Activated T-cell treated with anti-CD3 and anti-CD28 coated beads, Interleukin-2, amount 50 U/mL, for 48 hours (primary cell): ENCODE data around the gene SORCS2.
A peak's percentile ranks its signal among the peaks of the same experiment; 100 is the strongest.

Experiments used
- DNase-seq, 2 experiments: peaks; one replicate each; pipeline ENCODE4 v3.0.0-alpha.2; 2020

The SORCS2 gene

DNA sequence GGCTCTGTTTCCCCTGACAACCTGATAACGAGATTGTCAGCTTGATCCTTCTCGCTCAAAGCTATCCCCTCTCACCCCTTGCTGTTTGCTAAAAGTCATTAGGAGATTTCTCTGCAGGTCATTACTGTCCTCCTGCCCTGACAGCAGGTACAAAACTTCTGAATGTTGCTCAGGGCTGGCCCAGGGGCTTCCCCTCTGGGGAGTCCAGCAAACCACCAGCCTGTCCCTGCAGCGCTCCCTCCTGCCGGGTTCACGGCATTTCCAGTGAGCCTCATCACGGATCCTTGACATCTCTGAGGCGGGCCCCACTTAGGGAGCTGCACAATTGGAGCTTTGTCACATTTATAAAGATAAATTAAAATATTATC is 5.2 kb upstream of the SORCS2 start:
- no peak for DNase-seq

DNA sequence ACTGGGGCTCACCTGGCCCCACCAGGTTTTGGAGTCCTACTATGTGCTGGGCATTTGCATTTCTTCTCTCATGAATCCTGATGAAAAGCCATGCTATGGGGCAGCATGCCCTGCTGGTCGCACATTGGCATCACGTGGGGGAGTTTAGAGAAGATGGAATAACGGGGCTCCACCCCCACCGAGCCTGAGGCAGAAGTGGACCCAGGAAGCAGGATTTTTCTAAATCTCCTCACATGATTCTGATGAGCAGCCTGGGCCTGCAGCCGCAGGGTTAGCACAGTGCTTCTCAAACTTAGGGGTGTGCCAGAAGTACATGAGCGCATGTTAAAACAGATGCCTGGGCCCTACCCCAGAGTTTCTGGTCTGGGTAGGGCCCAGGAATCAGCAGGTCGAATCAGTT is 4.6 kb upstream of the SORCS2 start:
- no peak for DNase-seq

DNA sequence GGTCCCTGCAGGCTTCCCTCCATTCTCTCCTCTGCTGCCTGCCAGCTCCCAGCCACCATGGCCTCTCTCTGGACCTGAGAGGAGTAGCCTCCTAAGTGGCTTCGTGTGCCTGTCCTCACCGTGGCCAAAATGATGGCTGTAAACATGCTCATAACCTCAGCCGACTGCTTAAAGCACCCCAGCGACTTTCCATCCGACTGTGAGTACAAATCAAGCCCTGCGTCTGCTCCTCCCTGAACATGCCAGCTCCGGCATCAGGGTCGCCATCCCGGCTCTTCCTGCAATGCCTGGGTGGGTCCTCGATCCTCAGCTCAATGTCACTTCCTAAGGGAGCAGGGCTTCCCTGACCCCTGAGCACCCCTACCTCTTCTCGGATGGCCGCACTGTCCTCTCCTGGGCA is 3.3 kb upstream of the SORCS2 start:
- no peak for DNase-seq

DNA sequence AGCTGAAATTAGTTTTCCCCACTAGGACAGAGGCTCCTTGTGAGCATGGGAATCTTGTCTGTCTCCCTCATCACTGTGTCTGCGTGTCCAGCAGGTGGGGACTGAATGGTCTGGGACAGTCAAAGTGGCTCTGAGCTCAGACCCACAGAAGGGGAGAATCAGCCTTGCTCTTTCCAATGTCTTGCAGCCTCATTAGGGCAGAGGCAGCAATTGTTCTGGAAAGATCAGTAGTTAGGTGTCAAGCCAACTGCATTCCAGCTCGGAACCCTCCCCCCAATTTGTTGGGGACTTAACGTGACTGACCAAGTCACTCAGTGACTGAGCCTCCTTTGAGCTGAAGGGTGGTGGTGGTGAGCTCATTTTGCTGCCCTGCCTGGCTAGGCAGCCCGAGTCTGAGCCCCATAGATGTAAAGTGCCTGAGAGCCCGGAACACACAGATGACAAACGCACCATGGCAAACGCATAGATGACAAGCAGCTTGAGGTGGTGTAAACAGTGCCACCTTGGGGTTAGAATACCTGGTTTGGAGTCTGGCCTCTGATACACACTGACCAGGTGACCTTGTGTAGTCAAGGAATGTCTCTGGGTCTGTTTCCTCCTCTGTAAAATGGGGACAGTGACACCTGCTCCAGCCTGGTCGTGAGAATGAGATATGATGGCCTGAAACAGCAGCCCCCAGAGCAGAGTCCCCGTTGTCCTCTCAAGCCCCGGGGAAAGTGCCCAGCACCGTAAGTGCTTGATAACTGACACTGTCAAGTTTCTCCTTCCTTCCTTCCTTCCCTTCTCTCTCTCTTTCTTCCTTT is 2.7 kb upstream of the SORCS2 start:
- no peak for DNase-seq

DNA sequence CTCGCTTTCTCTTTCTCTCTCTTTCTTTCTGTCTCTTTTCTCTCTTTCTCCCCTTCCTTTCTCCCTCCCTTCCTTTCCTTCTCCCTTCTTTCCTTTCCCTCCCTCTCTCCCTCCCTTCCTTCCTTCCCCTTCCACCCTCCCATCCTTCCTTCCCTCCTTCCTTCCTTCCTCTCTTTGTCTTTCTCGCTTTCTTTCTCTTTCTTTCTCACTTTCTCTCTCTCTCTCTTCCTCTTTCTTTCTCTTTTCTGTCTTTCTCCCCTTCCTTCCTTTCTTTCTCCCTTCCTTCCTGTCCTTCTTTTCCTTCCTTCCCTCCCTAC is 2.1 kb upstream of the SORCS2 start:
- DNase-seq = no peak

DNA sequence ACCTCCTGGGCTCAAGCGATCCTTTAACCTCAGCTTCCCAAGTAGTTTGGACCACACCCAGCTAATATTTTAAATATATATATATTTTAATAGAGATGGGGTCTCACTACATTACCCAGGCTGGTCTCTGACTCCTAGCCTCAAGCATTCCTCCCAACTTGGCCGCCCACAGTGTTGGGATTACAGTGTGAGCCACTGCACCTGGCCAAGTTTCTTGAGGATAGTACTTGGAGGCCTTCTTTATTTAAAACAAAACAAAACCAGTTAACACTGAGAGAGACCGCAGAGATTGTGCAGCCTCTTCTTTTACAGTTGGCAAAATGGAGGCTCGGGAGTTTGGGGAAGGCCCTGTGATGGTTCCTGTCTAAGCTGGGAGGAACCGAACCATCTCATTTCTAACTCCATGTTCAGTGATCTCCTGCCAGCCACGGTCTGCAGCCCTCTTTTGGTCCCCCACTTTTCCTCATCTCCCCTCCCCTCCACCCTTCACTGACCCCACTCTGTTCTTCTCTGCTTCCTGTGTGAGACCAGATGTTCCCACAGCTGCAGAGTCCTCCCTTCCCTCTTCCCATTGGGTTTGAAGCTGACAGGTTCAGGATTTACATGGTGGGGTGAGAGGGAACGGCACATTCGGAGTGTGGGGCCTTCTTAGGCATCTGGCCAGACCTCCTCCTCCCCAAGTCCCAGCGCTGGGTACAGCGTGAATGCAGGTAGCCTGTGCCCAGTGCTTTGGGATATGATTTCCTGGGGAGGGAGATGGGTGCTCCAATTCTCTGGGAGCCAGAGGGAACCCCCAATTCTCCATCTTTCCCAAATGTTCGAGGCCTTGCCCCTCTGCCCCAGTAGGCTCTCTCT is 1.4 kb upstream of the SORCS2 start:
- DNase-seq = no peak

DNA sequence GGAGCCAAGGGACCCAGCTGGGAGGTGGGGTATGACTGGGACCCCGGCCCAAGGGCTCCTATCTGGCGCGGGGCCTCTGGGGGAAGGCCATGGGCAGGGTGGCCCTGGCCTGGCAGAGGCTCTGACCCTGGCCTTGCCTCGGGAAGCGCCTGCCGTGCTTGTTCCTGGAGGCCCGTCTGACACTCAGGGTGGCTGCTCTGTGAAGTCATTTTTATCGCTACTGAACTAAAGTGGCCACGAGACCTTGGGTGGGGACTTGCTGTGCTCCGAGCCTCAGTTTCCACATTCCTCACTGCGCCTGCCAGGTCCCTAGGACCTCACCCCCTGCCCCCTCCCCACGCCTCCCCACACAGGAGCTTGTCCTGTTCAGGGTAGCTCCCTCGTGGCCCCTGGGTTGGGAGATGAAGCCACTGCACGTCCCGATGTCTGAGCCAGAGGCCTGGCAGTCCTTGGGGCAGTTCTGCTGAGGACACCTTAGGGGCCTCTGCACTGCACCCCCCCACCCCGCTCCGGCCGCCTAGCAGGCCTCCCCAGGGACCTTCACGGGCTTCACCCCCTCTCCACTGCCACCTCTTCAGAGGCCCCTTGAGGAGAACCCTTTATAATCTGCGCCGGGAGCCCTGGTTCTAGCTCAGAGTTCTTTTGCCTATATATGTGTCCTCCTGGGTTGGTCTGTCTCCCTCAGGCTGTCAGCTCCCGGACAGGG is 639 bp upstream of the SORCS2 start:
- no peak for DNase-seq

DNA sequence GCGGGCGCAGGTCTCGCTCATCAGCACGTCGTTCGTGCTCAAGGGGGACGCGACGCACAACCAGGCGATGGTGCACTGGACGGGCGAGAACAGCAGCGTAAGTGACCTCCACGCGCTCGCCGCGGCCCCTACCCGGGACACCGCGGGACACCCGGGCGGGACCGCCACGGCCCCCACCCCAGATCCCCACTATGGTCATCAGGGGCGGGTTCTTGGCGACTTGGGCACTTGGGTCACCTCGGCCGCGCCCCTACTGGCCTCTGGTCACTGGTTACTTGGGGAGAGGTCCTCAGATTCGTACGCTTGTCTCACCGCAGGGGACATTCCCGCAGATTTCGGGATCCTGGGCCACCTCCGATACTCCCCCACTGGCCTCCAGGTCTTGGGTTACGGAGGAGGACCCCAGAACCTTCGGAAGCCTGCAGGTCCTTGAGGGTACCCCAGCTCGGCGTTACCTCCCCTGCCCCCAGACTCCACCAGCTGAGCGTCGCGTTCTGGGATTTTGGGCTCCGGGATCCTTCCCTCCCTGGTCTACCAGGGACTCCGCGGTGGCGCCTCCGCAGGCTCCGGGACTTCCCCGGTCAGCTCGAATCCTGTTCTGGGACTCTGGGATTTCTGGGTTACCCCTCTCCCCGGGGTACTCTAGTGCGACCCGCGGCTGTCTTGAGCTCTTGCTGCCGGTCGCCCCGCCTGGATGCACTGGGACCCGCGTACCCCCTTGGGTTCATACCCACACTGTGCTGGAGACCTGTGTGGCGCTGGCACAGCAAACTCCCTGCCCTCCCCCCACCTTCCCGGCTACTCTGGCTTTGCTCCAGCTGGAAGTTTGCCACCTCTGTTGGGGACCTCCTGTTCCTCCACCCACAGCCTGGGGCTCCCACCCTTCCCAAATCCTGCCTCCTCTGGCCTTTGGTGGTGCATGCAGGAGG is 956 bp downstream of the SORCS2 start:
- DNase-seq = no peak

DNA sequence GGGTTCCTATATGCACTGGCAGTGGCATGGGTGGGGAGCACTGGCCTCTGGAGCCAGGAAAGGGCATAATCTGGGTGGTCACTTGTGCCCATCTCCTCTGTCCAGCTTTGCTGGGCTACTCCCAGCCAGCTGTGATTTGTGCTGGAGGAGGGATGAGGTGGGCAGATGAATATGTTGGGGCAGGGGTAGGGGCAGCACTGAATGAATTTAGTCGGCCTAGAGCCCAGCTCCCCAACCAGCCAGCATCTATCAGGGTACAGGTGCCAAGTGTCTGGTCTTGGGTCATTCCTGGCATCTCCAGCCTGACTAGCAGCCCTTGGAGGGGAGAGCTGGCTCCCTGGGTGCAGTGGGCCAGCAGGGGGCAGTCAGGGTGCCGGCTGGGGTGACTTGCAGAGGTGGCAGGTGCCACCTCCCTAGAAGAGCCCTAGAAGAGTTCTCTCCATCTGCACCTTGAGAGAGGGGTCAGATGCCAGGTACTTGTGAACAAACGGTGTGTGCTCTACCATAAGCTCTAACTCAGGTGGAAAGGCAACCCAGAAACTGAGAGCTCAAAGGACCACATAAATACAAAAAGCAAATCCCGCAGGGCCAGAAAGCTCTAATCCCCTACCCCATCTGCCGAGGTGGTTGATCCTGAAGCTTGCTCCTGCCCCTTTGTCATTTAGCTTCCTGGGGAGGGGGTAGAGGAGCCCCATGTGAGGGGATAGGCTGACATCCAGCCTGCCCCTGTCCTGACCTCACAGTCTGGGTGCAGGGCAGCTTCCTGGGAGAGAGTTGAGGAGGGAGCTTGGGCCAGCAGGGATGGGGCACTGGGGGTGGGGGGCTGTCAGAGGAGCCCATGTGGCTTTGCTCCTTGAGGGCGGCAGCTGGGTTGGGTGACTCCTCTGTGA is 2.2 kb downstream of the SORCS2 start:
- DNase-seq = peak; percentile 51 to 58

DNA sequence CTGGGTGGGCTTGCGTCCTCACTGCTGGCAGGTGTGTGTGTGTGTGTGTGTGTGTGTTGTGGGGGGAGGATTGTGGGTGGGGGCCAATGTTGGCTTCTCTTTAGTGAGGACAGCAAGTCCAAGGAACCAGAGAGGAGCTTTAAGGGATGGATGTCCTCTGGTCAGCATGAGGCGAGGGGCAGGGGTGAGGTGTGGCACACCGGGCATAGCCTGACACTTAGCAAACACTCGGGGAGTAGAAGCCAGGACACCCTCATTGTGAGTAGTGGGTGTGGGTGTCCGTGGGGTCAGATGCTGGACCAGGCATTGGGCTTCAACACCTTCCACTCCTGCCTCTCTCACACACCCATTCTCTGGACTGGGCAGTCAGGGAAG is 2.8 kb downstream of the SORCS2 start:
- DNase-seq = no peak

DNA sequence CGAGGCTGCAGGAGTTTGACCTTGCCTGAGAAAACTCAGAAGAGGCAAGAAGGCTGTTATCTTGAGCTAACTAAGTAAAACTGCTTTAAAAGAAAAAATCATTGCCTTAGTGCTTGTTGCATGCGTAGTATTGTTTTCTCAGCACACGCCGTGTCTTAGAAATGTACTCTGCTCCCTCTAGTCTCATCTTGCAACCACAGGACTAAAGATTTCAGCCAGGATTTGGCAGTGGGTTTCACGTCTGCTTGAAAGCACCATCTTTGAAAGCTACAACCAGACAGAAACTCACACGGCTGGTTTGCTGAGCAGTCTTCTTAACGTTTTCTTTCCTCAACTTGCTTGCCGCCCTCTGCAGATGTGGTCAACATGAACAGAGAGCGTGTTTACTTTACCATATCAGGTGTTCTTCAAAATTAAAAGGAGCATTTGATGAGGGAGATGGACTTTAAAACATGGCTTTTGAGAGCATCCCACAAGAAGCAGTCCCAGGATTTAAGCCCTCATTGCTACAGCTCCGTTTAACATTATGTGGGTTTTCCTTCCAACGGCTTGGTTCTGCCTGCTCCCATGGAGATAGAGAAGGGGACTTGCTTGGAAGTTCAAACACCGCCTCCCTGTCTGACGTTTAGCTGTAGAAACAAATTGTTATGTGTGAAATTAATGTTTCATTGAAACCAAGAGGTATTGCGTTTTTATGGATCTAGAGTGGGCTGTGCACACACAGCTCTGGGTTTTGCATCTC is 3.4 kb downstream of the SORCS2 start:
- no peak for DNase-seq

DNA sequence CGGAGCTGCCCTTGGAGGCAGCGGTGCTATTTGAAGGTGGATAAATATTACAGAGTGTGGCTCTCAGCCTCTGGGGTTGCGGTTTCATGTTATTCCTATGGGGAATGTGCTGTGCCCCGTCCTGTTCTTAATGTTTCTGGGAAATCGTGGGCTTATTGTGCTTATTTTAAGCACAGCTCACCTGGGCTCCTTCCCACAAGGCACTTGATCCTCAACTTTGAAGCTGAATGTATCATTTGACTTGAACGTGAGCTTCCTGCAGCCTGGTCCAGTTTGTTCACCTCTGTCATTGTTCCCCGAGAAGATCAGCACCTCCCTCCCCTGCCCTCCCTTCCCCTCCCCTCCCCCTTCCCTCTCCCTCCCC is 3.9 kb downstream of the SORCS2 start:
- DNase-seq = no peak

DNA sequence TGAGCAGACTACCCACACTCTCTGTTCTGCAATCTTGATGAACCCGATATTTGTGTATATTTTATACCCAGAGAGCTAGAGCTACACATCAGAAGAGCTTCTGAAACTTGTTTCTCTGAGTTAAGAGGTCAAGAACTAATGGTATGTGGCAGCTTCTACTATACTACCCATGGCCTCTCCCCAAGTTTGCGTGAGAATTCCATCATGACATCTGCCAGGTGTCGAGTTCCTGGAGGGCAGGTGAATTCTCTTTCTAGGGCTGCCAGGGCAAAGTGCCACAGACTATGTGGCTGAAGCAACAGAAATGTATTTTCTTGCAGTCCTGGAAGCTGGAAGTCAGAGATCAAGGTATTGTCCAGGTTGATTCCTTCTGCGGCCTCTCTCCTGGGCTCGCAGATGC is 4.4 kb downstream of the SORCS2 start:
- DNase-seq = no peak

DNA sequence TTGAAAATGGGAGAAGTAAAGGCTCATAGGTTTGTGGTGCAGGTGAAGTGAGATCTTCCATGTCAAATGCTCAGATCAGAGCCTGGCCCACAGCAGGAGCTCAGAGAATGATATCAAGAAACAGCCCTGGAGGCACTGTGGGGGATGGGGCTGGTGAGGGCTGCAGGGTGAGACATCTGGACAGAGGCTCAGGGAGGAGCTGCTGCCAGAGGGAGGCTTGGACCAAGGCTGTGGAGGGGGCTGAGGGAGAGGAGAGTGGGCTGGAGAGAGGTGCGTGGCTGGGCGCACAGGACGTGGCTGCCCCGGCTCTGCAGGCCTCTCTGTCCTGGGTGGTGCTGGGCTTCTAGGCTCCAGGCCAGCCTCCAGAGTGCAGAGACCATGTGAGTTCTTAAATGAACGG is 5.6 kb downstream of the SORCS2 start:
- no peak for DNase-seq

DNA sequence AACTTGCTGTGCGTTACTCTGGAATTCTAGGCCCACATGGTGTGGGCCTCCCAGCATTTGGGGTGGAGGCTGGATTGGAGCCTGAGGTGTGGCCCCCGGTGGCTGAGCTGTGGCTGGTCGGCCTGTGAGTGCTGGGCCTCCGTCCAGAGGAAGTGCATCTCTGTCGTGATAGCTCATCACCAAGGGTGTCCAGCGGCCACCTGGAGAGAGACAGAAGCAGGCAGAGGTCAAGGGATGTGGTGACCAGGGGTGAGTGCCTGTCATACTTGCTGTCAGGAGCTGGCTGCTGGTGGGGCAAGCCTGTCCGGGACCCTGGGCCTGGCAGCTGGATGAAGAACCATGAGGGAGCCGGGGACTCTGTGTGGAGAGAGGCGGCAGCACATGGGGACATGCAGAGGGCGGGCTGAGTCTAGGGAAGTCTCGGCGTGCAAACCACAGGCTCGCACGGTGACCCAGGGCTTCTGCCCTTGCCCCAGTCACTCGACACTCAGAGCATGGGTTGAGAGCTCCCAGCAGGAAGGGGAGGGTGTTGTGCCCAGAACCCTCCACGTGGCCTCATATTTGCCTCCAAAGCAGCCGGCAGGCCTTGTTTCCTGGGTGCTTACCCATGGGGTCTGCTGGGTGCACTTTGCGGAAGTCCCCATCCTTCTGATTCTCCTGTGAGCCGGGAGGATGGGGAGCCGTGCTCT is 6.2 kb downstream of the SORCS2 start:
- no peak for DNase-seq

DNA sequence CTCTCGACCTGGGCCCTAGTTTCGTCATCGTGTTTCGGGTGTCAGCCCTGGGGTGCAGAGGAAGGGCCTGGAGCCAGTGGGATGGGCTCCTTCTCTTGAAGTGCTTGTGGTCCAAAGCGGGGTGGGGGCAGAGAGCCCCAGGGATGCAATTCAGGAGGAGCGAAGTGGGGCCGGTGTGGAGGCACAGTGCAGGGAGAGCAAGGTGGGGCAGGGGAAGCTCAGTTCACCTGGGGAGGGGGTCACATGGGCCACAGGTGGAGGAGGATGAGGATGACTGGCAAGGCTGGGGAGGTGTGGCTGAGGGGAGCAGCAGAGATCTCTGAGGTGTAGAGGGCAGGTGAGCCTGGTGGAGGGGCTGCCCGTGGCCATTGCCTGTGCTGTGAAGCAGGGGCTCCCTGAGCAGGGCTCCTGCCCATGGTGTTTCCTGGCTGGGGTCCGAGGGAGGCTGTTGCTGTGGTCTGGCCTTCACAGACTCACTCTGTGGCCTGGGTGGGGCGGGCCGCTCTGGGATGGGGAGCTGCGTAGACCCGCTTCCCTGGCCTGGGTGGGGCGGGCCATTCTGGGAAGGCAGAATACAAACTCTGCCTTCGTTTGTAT is 6.9 kb downstream of the SORCS2 start:
- DNase-seq = no peak

DNA sequence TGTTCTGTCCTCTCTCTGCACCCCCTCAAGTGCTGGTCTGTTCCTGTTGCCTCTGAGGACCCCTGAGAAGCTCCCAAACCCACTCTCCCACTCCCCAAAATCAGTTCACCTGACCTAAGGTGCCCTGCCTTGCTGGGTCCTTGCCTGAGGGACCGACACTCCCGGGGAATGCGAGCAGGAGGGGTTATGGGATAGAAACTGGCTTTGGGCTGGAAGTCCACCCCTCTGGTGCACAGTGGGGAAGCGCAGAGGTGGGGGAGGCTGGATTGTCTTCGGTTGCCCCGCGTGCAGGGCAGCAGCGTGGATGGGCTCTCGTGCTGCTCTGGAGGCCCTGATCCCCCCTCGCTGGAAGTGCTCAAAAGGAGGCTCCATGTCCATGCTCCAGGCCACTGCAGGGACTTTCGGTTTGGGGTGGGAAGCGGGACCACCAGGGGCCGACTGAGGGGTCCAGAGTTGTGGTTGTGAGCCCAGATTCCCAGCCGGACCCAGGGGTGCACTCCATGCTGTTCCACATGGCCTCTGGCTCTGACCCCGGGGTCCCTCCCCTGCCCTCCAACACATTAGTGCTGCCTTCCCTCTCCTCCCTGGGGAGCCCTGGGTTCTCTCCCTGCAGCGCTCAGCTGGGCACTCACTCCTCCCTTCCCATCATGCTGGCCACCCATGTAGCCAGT is 7.6 kb downstream of the SORCS2 start:
- no peak for DNase-seq

DNA sequence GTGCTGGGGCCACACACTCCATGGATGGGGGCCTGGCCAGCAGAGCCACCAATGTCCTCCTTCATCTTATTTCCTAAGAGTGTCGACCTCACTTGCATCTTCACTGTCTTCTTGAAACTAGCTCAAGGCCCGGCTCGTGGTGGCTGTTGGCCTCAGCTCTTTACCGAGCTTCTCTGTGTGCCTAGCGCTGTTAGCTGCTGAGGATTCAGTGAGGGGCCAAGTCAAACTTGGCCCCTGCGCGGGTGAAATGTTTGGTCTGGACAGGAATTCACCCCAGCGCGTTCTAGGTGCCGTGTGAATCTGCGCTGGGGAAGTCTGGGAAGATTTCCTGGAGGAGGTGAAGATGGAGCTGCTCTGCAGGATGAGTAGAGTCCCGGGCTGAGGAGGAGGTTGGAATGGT is 8.5 kb downstream of the SORCS2 start:
- DNase-seq = no peak
